GM12892 (cell line): ENCODE measurements around the gene REM1.

Experiments
- POLR2A ChIP-seq: IDR thresholded peaks from 2 replicates; pipeline ENCODE4 v1.6.1; 2011; ENCODE audit warnings: low read depth, low read length, control low read depth
- TAF1 ChIP-seq: IDR thresholded peaks from 2 replicates; pipeline ENCODE4 v1.6.1; 2011; ENCODE audit warnings: low read depth, mild to moderate bottlenecking, control low read depth, low read length, borderline replicate concordance

GRCh38 chr20:31488115-31488514, 13.0 kb downstream of the REM1 start:
- TF ChIP-seq POLR2A: no peak
- TF ChIP-seq TAF1: no peak
